Hepatocyte (in vitro differentiated cells): ENCODE results near the gene AMBP.

Experiments
- EZH2phosphoT487 ChIP-seq: fragments of 200-600 bp; sonication (generic); IDR thresholded peaks from one replicate; pipeline ENCODE4 v1.6.1; 2018; ENCODE audit warnings: antibody characterized with exemption, mild to moderate bottlenecking, low read depth, moderate library complexity; ENCODE audit not compliant: unreplicated experiment, severe bottlenecking
- TF ChIP-seq, protein P1 (sequence below): fragments of 200-600 bp; sonication (generic); IDR thresholded peaks from 2 replicates; pipeline ENCODE4 v1.5.1; 2016; ENCODE audit warnings: antibody characterized with exemption, mild to moderate bottlenecking; ENCODE audit not compliant: poor library complexity

DNA sequence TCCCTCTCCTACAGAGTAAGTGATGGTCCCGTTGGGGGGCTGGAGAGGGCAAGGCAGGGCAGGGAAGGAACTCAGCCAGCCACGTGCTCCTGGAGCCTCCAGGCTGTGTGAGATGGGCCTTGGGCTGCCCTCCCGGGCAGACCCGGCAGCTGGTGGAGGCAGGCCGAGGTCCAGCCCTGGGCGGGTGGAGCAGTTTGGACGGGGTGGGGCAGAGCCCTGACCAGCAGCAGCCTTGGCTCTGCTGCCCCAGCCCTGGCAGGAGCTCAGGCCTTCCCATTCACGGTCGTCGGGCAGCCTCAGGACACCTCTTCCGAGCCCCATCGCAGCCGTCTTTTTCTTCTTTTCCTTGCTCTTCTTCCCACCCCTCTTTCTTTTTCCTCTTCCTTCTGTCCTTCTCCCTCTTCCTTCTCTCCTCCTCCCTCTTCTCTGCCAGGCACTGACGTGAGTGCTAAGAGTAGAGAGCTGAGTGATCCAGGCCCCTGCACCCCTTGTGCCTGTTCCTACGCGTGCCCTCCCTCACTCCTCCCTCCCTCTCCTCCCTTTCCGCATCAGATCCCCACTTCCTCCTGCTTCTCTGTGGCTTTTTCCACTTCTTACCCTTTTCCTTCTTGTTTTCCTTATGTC is 42.8 kb downstream of the AMBP start:
- TF ChIP-seq, protein P1, sequence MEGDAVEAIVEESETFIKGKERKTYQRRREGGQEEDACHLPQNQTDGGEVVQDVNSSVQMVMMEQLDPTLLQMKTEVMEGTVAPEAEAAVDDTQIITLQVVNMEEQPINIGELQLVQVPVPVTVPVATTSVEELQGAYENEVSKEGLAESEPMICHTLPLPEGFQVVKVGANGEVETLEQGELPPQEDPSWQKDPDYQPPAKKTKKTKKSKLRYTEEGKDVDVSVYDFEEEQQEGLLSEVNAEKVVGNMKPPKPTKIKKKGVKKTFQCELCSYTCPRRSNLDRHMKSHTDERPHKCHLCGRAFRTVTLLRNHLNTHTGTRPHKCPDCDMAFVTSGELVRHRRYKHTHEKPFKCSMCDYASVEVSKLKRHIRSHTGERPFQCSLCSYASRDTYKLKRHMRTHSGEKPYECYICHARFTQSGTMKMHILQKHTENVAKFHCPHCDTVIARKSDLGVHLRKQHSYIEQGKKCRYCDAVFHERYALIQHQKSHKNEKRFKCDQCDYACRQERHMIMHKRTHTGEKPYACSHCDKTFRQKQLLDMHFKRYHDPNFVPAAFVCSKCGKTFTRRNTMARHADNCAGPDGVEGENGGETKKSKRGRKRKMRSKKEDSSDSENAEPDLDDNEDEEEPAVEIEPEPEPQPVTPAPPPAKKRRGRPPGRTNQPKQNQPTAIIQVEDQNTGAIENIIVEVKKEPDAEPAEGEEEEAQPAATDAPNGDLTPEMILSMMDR, result no peak
- TF ChIP-seq EZH2phosphoT487, result no peak
